HUES48 (cell line): ENCODE data around the gene DIAPH1.

Experiments
- H3K27ac ChIP-seq: one replicate; pipeline ENCODE4 v1.7.0; 2013; ENCODE audit warnings: low read depth, low read length, inconsistent platforms
- H3K27me3 ChIP-seq: 2 replicates; pipeline ENCODE4 v1.6.1; 2013; ENCODE audit warnings: mild to moderate bottlenecking, low read length; ENCODE audit not compliant: control insufficient read depth, insufficient read depth
- H3K36me3 ChIP-seq: 2 replicates; pipeline ENCODE4 v1.6.1; 2013; ENCODE audit warnings: low read length; ENCODE audit not compliant: control insufficient read depth, insufficient read depth
- H3K4me1 ChIP-seq: 2 replicates; pipeline ENCODE4 v1.6.1; 2013; ENCODE audit warnings: mild to moderate bottlenecking, low read length; ENCODE audit not compliant: control insufficient read depth, insufficient read depth
- H3K4me3 ChIP-seq: 2 replicates; pipeline ENCODE4 v1.5.1; 2013; ENCODE audit warnings: mild to moderate bottlenecking, low read depth, low read length
- H3K9ac ChIP-seq: 2 replicates; pipeline ENCODE4 v1.6.1; 2013; ENCODE audit warnings: mild to moderate bottlenecking, low read depth, low read length, moderate library complexity
- H3K9me3 ChIP-seq: 2 replicates; pipeline ENCODE4 v1.6.1; 2013; ENCODE audit warnings: low read length; ENCODE audit not compliant: control insufficient read depth, insufficient read depth

DIAPH1 gene

GRCh38 chr5:141488591-141489561 is 129.9 kb downstream of the DIAPH1 start, which contains the start of gene PCDHGC5:
Gene PCDHGC5 (plus strand): TSS chr5:141489081. CDS start chr5:141489241, 160 bp downstream.
- Histone ChIP-seq H3K27ac (no peak within 1 kb of the TSS), H3K4me1 (peaks cover 19% of the 10 kb centered on the region), H3K9ac (no peak within 1 kb of the TSS), H3K4me3 (no peak within 1 kb of the TSS), H3K36me3 (no peaks in the 10 kb centered on the region), H3K27me3 (peaks cover 89% of the 10 kb centered on the region), H3K9me3 (no peaks in the 10 kb centered on the region)

- Histone ChIP-seq H3K36me3 (no peaks in the 10 kb centered on the region), H3K4me1 (peaks cover 25% of the 10 kb centered on the region), H3K4me3 (no peak overlapping the region), H3K27me3 (peaks cover 72% of the 10 kb centered on the region), H3K9me3 (no peaks in the 10 kb centered on the region), H3K27ac (no peak overlapping the region), H3K9ac (no peak overlapping the region)
Observed at GRCh38 chr5:141487131-141487530, 131.7 kb downstream of the DIAPH1 start.

GRCh38 chr5:141486091-141486490 is 132.7 kb downstream of the DIAPH1 start:
- H3K9ac ChIP-seq, result no peak overlapping the region
- H3K4me1 ChIP-seq, result peaks cover 19% of the 10 kb centered on the region
- peaks cover 61% of the 10 kb centered on the region for H3K27me3 ChIP-seq
- H3K36me3 ChIP-seq, result no peaks in the 10 kb centered on the region
- H3K4me3 ChIP-seq, result no peak overlapping the region
- H3K27ac ChIP-seq, result no peak overlapping the region
- no peaks in the 10 kb centered on the region for H3K9me3 ChIP-seq

- Histone ChIP-seq H3K27ac (no peak overlapping the region), H3K4me1 (peaks cover 18% of the 10 kb centered on the region), H3K4me3 (peak overlapping the region; percentile 70)
Observed at GRCh38 chr5:141485321-141486055, 133.3 kb downstream of the DIAPH1 start.

GRCh38 chr5:141484641-141485311 is 134.0 kb downstream of the DIAPH1 start, which contains the start of gene PCDHGC4:
Gene PCDHGC4 (plus strand): TSS chr5:141485030. CDS start chr5:141485174, 144 bp downstream.
- Histone ChIP-seq H3K9ac (no peak within 1 kb of the TSS), H3K9me3 (no peaks in the 10 kb centered on the region), H3K27me3 (peaks cover 48% of the 10 kb centered on the region), H3K27ac (peak within 1 kb of the TSS; percentile 71), H3K4me1 (peaks cover 18% of the 10 kb centered on the region), H3K4me3 (peak within 1 kb of the TSS; percentile 70), H3K36me3 (no peaks in the 10 kb centered on the region)

More at GRCh38 chr5:141485321-141486055, 133.3 kb downstream of the DIAPH1 start:
- Histone ChIP-seq H3K27me3 (peaks cover 55% of the 10 kb centered on the region), H3K9me3 (no peaks in the 10 kb centered on the region), H3K36me3 (no peaks in the 10 kb centered on the region), H3K9ac (no peak overlapping the region)

GRCh38 chr5:141484310-141484640 is 134.5 kb downstream of the DIAPH1 start:
- Histone ChIP-seq H3K27me3 (peaks cover 43% of the 10 kb centered on the region), H3K4me1 (peaks cover 18% of the 10 kb centered on the region), H3K36me3 (no peaks in the 10 kb centered on the region), H3K4me3 (peak overlapping the region; percentile 70), H3K27ac (peak overlapping the region; percentile 71), H3K9me3 (no peaks in the 10 kb centered on the region), H3K9ac (no peak overlapping the region)

GRCh38 chr5:141483902-141484301 is 134.9 kb downstream of the DIAPH1 start:
- H3K4me1 ChIP-seq, result peaks cover 18% of the 10 kb centered on the region
- peak overlapping the region; percentile 71 for H3K27ac ChIP-seq
- H3K9ac ChIP-seq, result no peak overlapping the region
- H3K36me3 ChIP-seq, result no peaks in the 10 kb centered on the region
- peaks cover 39% of the 10 kb centered on the region for H3K27me3 ChIP-seq
- H3K9me3 ChIP-seq, result no peaks in the 10 kb centered on the region
- peak overlapping the region; percentile 70 for H3K4me3 ChIP-seq

- no peak overlapping the region for H3K27ac ChIP-seq
- H3K9ac ChIP-seq, result no peak overlapping the region
- peaks cover 17% of the 10 kb centered on the region for H3K4me1 ChIP-seq
- H3K9me3 ChIP-seq, result no peaks in the 10 kb centered on the region; the same call in 1 of the 2 replicates
- H3K36me3 ChIP-seq, result no peaks in the 10 kb centered on the region
- H3K4me3 ChIP-seq, result no peak overlapping the region
- H3K27me3 ChIP-seq, result peaks cover 37% of the 10 kb centered on the region
Observed at GRCh38 chr5:141479776-141480175, 139.0 kb downstream of the DIAPH1 start.

- no peak overlapping the region for H3K27ac ChIP-seq
- peaks cover 45% of the 10 kb centered on the region for H3K27me3 ChIP-seq
- H3K36me3 ChIP-seq, result no peaks in the 10 kb centered on the region
- H3K9me3 ChIP-seq, result no peaks in the 10 kb centered on the region; the same call in 1 of the 2 replicates
- no peak overlapping the region for H3K4me3 ChIP-seq
- H3K4me1 ChIP-seq, result peaks cover 6% of the 10 kb centered on the region
- H3K9ac ChIP-seq, result no peak overlapping the region
Observed at GRCh38 chr5:141478321-141478945, 140.4 kb downstream of the DIAPH1 start.

- Histone ChIP-seq H3K27me3 (peaks cover 45% of the 10 kb centered on the region), H3K27ac (no peak overlapping the region), H3K4me1 (peaks cover 4% of the 10 kb centered on the region), H3K9me3 (no peaks in the 10 kb centered on the region; the same call in 1 of the 2 replicates), H3K36me3 (no peaks in the 10 kb centered on the region), H3K4me3 (no peak overlapping the region), H3K9ac (no peak overlapping the region)
Observed at GRCh38 chr5:141477815-141478214, 141.0 kb downstream of the DIAPH1 start.
